Kidney (tissue), 14 donors: ENCODE data around the gene CDCP2. TPM values are rescaled to one million over a fixed set of nuclear protein-coding genes. Genes with fewer than 3 reads are reported as not detected.

Experiments
- DNase-seq, 5 donors: peaks; one replicate each; pipeline ENCODE4 v3.0.0-alpha.2; 2013 to 2020
- FAIRE-seq: peaks from 2 replicates; lab custom pipeline; 2012; peaks lifted over from hg19 to GRCh38; lab: Jason Lieb, UNC
- H3K27ac ChIP-seq, 2 donors: one replicate each; pipeline ENCODE4 v1.7.0; 2013; ENCODE audit warnings: low read depth in 2 of 2, low read length in 2 of 2, inconsistent platforms in 1 of 2
- H3K27me3 ChIP-seq: one replicate; pipeline ENCODE4 v1.7.1; 2013; ENCODE audit warnings: low read length, inconsistent platforms; ENCODE audit not compliant: control insufficient read depth, insufficient read depth
- H3K36me3 ChIP-seq, 3 donors: one replicate each; pipeline versions ENCODE4 v1.7.0 to v1.7.1; 2013; ENCODE audit warnings: low read length in 3 of 3, control low read depth in 1 of 3, inconsistent platforms in 1 of 3; ENCODE audit not compliant: insufficient read depth in 3 of 3, control insufficient read depth in 2 of 3
- H3K4me1 ChIP-seq, 3 donors: one replicate each; pipeline versions ENCODE4 v1.7.0 to v1.7.1; 2013; ENCODE audit warnings: low read length in 3 of 3, inconsistent platforms in 1 of 3, low read depth in 1 of 3; ENCODE audit not compliant: control insufficient read depth in 2 of 3, insufficient read depth in 2 of 3
- H3K4me3 ChIP-seq, 3 donors: one replicate each; pipeline versions ENCODE4 v1.7.0 to v1.8.1; 2013; ENCODE audit warnings: low read length in 3 of 3, control low read depth in 1 of 3, inconsistent platforms in 1 of 3
- H3K9ac ChIP-seq, 3 donors: one replicate each; pipeline versions ENCODE4 v1.7.0 to v1.7.1; 2013; ENCODE audit warnings: low read length in 3 of 3, control low read depth in 1 of 3, inconsistent platforms in 1 of 3
- H3K9me3 ChIP-seq, 3 donors: one replicate each; pipeline versions ENCODE4 v1.7.0 to v1.7.1; 2013; ENCODE audit warnings: low read length in 3 of 3, control low read depth in 1 of 3, inconsistent platforms in 1 of 3; ENCODE audit not compliant: control insufficient read depth in 2 of 3, insufficient read depth in 1 of 3
- intact Hi-C: fragments of 100-400 bp; cut with DNase I; formaldehyde crosslinking; loops from one replicate; pipeline ENCODE4 v1.11.1; 2022
- polyA plus RNA-seq: library from polyadenylated mRNA; stranded (reverse); fragments of 350-450 nt; fragmentation: Illumina TruSeq; extraction: RNeasy Lipid Tissue Mini Kit (QIAGEN cat#74804); gene quantifications from one replicate; pipeline ENCODE4 v1.2.3, GENCODE V29; 2014; ENCODE audit warnings: low read depth, low replicate concordance; ENCODE audit not compliant: insufficient read depth
- total RNA-seq: library from RNA; stranded (reverse); fragmentation: NEBNext Ultra II Directional; extraction: Animal tissue kit (Norgen Biotek cat#: 25700); gene quantifications from one replicate; pipeline ENCODE4 v1.2.1, GENCODE V29; 2021
- TF ChIP-seq, protein P1 (sequence below): IDR thresholded peaks from 3 replicates; pipeline ENCODE4 v1.5.1; 2012; ENCODE audit warnings: mild to moderate bottlenecking, moderate library complexity, borderline replicate concordance; ENCODE audit not compliant: insufficient read depth; ENCODE audit errors: extremely low read depth
- donor health status: control.
- donor health status: control.
- donor health status: control.
- donor health status: control.
- donor health status: control.
- donor health status: DM: yes; HTN: yes; CAD: no.
- donor health status: Normal renal cell carcinoma (clear cell type).

The CDCP2 gene
- total and polyA plus RNA-seq, 2 donors from 2014 or later: 0.54 TPM; not detected in 1

GRCh38 chr1:54163051-54163450 is 10.3 kb upstream of the CDCP2 start:
- Histone ChIP-seq H3K36me3 (no peaks in the 10 kb centered on the region), H3K4me3 (no peak overlapping the region), H3K9me3 (no peaks in the 10 kb centered on the region), H3K4me1 (no peaks in the 10 kb centered on the region), H3K27ac (no peak overlapping the region), H3K9ac (no peak overlapping the region), H3K27me3 (no peaks in the 10 kb centered on the region)
- TF ChIP-seq, protein P1, sequence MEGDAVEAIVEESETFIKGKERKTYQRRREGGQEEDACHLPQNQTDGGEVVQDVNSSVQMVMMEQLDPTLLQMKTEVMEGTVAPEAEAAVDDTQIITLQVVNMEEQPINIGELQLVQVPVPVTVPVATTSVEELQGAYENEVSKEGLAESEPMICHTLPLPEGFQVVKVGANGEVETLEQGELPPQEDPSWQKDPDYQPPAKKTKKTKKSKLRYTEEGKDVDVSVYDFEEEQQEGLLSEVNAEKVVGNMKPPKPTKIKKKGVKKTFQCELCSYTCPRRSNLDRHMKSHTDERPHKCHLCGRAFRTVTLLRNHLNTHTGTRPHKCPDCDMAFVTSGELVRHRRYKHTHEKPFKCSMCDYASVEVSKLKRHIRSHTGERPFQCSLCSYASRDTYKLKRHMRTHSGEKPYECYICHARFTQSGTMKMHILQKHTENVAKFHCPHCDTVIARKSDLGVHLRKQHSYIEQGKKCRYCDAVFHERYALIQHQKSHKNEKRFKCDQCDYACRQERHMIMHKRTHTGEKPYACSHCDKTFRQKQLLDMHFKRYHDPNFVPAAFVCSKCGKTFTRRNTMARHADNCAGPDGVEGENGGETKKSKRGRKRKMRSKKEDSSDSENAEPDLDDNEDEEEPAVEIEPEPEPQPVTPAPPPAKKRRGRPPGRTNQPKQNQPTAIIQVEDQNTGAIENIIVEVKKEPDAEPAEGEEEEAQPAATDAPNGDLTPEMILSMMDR: no peak
- no peak for FAIRE-seq
- no peak for DNase-seq
- intact Hi-C loops: no loop called here

DNA sequence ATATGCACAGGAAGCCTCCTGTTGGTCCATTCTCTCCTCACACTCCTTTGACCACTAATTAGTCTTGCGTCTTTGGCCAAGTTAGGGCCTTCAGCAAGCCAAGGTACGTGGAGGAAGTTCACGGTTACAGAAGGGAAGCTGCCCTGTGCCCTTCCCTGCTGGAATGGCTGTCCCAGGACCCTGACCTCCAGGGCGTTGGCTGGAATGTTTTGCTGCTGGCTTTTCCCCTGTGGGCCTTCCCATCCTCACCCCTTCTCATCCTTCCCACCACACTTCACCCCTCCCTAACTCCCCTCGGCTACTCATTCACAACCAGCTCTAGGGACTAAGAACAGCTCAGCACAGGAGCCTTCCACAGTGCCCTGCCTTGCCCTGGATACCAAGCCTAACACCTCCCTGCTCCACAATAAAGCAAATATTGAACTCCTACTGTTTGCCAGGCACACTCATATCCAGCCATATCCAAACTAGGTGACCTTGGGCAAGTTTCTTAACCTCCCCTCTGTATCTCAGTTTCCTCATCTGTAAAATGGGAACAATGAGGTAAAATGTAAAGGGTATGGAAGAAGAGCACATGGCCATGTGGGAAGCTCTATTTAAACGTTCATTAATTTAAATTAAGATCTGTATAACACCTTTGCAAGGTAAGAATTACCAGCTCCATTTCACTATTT is 8.8 kb upstream of the CDCP2 start:
- Histone ChIP-seq H3K4me1 (no peaks in the 10 kb centered on the region), H3K9me3 (no peaks in the 10 kb centered on the region), H3K27me3 (no peaks in the 10 kb centered on the region), H3K27ac (no peak overlapping the region), H3K36me3 (no peaks in the 10 kb centered on the region), H3K9ac (no peak overlapping the region), H3K4me3 (no peak overlapping the region)
- FAIRE-seq (no peak), DNase-seq (no peak)
- intact Hi-C loops: no loop called here
- TF ChIP-seq, protein P1: no peak

DNA sequence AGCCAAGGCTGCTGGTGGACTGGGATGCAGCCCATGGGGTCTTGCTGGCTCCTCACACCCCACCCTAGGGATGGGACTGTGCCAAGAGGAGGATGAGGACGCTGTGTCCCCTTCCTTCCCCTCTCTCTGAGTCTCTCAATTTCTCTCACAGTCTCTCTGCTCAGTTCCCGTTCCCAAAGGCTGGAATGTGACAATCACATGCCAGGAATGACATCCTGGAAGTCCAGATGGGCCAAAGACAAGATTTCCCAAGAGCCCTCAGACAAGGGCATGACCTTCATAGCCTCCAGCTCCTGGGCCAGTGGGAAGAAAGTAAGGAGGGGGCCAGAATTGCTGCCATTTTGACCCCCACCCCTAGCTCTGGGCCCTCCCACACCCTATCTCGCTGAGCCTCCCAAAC is 7.6 kb upstream of the CDCP2 start:
- Histone ChIP-seq H3K36me3 (no peaks in the 10 kb centered on the region), H3K27ac (no peak overlapping the region), H3K27me3 (no peaks in the 10 kb centered on the region), H3K4me1 (no peaks in the 10 kb centered on the region), H3K4me3 (no peak overlapping the region), H3K9me3 (no peaks in the 10 kb centered on the region), H3K9ac (no peak overlapping the region)
- intact Hi-C loops: no loop called here
- TF ChIP-seq, protein P1: no peak
- no peak for DNase-seq
- no peak for FAIRE-seq

DNA sequence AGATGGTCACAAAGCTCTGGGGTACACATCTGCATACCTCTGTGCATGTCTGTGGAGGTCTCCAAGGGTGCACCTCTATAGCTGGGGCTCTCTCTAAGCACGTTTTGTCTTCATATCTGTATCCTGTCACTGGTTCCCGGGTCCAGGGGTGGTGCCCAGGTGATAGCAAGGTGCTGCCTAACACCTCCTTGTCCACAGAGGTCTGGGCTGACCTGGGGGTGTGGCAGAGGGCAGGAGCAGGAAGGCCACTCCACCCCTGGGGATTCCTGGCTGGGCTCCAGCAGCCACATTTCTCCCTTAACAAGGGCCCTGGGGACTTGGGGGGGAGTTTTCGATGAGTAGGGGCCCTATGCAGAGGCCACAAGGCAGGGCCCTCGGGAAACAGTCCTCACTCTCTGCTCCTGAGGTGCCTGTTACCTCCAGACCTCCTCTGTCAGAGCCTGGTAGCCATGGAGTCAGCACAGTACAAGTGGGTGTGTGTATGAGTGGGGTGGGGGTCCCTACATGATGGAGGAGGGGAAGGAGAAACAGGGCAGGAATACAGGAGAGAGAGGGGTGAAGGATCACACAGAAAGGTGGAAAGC is 7.0 kb upstream of the CDCP2 start:
- Histone ChIP-seq H3K9me3 (no peaks in the 10 kb centered on the region), H3K27me3 (no peaks in the 10 kb centered on the region), H3K4me1 (no peaks in the 10 kb centered on the region), H3K9ac (no peak overlapping the region), H3K36me3 (no peaks in the 10 kb centered on the region), H3K4me3 (no peak overlapping the region), H3K27ac (no peak overlapping the region)
- TF ChIP-seq, protein P1: no peak
- no peak for DNase-seq
- intact Hi-C loops: no loop called here
- FAIRE-seq: no peak
